Dedifferentiated amniotic fluid mesenchymal stem cell (primary cell): ENCODE data around the gene CYP4V2.

Source experiments
- DNase-seq: peaks from one replicate; pipeline ENCODE4 v3.0.0-alpha.2; 2016; ENCODE audit errors: extremely low spot score

Gene CYP4V2

DNA sequence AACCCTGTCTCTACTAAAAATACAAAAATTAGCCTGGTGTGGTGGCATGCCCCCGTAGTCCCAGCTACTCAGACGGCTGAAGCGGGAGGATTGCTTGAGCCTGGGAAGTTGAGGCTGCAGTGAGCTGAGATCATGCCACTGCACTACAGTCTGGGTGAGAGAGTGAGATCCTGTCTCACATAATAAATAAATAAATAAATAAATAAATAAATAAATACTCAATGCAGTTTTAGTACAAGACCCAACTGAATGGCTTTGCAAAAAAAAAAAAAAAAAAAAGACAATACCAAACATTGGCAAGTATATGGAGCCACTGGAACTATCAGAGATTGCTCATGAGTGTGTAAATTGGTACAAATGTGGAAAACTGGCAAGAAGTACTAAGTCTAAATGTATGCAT, 3.3 kb upstream of the CYP4V2 start:
- no peak for DNase-seq

DNA sequence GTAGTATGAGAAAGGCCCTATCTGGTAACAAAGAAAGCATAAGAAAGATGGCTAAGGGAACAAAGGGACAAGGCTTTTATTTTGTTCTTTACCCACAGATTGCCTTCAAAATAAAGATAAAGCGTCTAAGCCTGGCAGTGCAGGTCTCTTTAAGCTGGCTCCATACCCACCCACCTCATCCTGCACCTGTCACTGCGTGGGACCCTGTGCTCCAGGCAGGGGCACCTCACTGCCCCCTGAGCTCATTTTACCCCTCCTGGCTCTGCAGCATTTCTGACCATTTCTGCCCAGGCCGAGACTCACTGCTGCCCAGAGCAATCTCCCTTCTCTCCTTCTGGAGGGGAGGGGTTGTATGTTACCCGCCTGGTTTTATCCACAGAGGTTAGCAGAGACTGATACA, 1.7 kb upstream of the CYP4V2 start:
- DNase-seq = no peak

DNA sequence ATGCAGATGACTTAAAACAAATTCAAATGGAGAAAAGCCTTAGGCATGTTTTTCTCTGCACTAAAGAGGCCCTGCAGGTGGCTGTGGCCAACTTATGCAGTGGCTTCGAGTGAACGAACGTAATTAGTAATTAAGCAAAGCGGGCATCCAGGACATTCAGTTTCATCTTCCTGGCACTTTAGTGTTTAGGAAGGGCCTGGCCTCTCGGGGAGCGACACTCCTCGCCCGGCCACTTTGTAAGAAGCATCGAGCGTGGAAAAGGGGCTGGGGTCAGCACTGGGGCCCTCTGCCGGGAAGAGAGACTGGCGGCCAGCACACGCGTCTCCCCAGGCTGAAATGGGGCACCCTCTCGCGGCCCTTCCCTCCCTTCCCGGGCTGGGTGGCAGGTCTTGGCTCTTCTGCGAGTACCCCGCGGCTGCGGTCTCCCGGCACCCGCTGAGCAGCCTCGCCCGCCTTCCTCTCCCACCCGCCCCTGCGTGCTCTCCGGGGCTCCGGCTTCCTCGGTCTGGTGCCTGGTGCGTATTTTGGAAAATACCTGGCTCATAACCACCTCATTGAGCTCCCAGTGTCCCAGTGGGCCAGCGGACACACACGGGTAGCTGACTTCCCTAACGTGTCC, 677 bp upstream of the CYP4V2 start:
- DNase-seq = no peak

DNA sequence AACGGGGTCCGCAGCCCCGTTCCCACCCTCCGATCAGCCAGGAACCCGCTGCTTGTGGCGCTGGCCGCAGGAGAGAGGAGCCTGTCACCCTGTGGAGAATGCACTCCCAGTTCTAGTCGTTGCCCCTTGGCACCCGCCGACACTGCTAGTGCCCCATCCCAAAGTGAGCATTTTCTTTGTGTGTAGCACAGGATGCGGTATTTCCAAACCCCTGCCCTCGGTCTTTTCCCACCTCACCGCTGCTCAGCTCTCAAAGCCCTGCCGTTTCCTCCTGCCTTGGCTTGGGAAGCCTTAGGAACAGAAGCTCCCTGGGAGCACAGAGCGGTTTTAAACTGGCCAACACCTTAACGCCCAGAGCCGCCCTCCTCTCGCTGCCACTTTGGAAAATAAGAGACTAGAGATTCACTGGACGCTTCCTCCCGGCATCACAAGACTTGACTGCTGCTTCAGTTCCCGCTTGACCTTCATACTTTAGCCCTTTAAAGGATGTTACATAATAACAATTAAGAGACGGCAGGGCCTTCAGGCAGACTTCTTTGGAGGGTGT, 772 bp downstream of the CYP4V2 start:
- peak; percentile 16 for DNase-seq

DNA sequence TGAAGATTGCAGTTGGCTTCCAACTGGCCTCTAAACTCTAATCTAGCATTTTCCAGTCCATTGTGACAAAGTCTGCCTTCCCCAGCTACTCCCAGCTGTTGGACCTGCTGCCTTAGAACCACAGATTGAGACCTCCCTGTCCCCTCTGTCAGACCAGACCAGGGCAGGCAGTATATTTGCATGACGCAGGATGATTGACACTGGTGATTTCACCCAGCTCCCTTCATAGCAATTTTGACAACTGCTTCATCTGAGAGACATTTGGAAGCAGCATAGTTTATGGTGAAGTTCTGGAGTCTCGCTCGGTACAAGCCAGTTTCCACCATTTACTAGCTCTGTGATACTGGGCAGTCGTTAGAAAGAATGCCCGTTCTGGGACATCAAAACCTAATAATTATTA, 2.5 kb downstream of the CYP4V2 start:
- no peak for DNase-seq

DNA sequence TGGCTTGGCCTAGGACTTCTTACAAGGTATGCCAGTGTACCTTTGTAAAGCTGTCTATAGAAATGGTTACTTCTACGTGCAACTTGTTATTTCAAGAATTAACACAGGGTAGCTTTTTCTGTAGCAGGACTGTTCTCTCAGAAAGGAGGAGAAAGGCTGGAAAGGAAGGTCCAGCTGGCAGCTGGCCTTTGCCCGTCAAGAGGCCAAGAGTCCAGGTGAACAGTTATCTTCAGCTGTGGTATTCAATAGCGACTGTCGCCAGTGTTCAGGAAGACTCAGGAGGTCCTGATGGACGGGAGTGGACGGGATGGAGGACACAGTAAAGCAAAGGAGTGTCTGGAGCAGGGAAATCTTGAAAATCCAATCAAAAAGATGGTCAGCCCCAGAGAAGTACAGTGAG, 4.7 kb downstream of the CYP4V2 start:
- DNase-seq = no peak

DNA sequence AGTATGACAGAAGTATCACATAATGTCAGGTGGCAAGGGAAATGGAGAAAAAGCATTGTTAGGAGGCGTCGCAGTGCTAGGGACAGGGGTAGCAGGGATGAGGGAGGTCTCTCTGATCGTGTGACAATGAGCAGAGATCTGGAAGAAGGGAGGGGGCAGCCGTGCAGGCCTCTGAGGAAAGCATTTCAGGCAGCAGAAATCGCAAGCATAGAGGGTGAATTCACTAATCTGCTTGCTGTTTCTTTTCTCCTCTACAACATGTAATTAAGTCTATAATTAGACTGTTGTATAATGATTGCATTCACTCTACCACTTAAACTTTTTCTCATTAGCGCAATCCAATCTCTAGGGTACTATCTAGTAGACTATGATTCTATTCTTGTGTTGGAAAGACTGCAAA, 9.1 kb downstream of the CYP4V2 start:
- DNase-seq = no peak

DNA sequence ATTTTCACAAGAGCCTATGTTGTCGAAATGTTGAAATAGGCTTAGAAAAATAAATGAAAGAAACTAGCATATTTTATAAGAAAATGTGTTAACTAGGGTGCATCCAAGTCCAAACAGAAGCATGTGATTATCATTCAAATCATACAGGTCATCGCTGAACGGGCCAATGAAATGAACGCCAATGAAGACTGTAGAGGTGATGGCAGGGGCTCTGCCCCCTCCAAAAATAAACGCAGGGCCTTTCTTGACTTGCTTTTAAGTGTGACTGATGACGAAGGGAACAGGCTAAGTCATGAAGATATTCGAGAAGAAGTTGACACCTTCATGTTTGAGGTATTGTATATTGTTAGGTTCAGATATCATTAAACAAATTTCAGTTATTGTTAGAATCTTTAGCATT, 9.6 kb downstream of the CYP4V2 start:
- no peak for DNase-seq

DNA sequence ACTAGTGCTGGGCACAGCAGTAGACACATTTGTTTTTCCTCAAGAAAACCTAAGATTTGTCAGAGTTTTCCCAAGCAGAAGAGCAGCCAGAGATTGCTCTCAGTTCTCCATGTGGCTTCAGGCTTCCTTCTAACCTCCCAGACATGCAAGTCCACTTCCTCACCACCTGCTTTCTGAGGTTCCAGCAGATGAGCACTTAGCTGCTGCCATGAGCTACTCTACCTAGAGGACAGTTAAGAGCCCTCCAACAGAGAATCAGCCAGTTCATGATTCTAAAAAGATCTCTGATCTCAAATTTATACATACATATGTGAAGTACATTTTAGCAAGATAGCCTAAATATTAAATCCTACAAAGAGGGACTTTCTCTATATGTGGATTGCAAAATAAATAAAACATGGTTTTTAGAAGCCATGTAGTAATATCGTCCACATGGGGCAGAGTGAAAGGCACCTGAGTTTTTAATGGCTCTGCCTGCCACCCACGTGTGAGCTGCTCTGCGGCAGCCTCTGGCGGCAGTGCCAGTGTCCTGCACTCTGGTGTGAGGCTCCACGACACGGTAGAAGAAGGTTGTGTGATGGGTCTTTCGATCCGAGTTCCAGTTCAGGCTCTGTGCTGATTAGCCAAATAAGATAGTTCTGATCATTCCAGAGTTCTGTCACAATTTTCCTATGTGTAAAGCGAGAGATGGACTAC, 10.3 kb downstream of the CYP4V2 start:
- no peak for DNase-seq

DNA sequence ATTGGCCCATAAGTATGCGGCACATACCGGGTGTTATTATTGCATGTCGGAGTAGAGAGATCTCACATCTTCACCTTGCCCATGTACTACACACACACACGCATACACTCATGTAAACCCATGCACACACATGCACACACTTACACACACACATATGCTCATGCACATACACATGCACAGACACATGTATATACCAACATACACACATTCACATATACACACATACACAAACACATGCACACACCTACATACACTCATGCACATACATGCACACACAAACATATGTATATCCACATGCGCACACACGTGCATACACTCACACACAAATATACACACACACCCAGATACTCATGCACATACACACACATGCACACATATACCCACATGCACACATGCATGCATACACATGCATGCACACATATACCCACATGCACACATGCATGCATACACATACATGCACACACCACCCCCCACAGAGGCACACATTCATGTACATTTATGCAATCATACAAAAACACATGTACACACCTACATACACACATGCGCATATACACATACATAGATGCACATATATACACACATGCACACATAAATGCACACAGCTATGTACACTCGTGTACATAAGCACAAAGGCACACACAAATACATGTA, 11.2 kb downstream of the CYP4V2 start:
- DNase-seq = no peak

DNA sequence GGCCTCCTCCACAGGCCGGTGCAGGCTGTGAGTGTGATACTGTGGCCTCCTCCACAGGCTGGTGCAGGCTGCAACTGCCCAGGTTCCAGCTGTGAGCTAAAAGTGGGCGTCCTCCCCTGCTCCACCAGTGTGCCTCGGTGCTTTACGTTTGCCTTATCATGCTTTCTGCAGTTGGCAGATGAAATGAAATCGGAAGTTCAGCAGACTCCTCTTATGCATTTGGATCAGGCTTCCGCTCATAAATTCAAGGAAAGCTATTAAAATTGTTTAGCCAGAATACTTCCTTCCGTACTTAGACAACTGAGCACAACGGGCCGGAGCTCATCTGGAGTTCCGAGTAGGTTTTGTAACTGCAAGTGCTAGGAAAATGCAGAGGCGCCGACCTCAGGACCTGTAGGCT, 12.0 kb downstream of the CYP4V2 start:
- DNase-seq = no peak

DNA sequence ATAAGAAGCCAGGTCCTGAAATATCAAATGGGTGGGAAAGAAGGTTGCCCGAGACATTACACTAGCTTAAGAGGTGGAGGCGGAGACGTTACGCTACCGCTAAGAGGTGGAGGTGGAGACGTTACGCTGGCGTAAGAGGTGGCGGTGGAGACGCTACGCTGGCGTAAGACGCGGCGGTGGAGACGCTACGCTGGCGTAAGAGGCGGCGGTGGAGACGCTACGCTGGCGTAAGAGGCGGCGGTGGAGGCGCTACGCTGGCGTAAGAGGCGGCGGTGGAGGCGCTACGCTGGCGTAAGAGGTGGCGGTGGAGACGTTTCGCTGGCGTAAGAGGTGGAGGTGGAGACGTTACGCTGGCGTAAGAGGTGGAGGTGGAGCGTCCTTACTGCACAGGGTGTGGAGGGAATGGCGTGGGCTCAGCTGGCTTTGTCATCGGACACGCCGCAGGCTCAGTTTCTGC, 12.8 kb downstream of the CYP4V2 start:
- DNase-seq = no peak

DNA sequence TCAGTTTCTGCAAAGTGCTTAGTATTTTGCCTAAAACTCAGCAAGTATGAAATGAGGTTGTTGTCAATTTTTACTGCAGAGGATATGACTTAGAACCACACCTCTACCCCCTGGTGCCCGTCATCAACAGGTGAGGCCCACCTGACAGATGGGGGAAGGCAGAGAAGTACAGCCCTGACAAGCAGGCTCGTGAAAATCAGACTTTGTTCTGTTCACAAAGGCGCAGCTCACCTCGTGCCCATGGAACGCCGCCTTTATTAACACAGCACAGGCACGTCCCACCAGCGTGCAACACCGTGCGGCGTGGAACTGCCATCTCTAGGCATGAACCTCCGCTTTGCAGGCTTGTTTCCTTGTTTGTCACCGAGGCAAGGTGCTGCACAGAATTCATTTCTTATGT, 13.3 kb downstream of the CYP4V2 start:
- no peak for DNase-seq

DNA sequence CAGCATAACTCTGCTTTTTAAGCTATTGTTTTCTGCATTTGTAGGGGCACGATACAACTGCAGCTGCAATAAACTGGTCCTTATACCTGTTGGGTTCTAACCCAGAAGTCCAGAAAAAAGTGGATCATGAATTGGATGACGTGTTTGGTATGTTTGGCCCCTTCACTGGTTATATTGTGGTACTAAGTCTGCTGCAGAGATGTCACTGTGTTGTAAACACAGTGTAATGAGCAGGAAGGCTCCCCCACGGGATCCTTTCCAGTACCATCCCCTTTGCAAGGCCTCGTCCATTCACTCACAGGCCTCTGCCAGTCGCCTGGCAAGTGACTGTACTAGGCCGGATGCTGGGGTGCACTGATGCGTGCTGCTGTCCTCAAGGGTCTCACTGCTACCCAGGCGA, 13.8 kb downstream of the CYP4V2 start:
- no peak for DNase-seq

DNA sequence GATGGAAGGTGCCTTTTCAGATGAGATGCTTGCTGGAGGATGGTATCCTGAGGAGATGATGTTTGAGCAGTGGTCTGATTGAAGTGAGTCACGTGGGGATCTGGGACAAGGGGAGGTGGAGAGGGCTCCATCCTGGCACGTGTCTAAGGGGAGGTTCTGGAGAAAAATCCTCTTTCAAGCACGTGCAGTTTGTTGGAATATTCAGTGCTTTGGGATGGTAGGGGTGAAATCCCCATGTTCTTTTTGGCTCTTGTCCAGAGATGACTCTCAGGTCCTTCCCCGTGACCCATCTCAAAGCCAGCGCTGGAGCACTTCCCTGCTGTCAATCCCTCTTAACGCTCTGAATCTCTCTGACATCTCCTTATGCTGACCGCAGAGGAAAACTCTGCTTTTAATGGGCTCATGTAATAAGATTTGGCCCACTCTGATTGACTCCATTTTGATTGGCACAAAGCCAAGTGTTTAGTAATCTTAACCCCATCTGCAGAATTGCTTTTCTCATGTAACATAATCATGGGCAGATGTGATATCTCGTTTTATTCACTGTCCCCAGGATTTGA, 25.2 kb downstream of the CYP4V2 start:
- DNase-seq = no peak

DNA sequence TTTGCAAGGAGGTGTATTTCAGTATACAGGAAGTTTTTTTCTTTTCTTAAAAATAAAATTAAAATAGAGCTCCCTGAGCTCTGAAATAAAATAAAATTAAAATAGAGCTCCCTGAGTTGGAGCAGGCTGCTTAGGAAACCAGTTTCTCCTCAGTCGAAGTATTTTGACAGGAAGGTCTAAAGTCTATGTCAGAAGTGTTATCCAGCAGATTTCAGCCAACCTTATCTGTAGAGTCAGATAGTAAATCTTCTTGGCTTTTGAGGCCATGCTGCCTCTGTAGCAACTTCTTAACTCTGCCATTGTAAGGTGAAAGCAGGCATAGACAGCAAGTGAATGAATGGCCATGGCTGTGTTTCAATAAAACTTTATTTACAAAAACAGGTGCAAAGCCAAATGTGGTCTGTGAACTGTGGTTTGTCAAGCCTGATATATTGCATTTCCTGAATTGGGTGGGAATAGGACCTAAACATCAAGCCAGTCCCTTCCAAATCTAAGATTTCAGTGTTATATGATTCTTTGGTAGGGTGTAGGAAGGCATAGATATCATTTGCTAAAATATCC, 26.4 kb downstream of the CYP4V2 start:
- DNase-seq = no peak

DNA sequence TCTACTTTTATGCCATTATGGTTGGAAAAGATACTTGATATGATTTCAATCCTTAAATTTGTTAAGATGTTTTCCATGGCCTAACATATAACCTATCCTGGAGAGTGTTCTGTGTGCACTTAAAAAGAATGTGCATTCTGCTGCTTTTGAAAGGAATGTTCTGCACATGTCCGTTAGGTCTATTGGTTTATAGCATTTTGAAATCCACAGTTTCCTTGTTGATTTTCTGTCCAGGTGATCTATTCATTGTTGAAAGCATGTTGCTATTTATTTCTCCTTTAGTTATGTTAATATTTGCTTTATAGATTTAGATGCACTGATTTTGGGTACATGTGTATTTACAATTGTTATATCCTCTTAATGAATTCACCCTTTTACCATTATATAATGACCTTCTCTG, 30.3 kb downstream of the CYP4V2 start:
- no peak for DNase-seq

DNA sequence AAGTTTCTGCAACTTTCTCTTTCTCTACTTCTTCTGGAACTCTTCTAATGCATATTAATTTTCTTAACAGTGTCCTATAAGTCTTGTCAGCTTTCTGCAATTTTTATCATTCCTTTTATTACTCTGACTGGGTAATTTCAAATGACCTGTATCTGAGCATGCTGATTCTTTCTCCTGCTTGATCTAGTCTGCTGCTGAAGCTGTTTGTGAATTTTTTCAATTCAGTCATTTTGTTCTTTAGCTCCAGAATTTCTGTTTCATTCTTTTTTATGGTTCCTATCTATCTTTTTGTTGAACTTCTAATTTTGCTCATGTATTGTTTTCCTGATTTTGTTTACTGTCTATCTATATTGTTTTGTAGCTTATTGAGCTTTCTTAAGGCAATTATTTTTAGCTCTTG, 34.5 kb downstream of the CYP4V2 start:
- DNase-seq = no peak

DNA sequence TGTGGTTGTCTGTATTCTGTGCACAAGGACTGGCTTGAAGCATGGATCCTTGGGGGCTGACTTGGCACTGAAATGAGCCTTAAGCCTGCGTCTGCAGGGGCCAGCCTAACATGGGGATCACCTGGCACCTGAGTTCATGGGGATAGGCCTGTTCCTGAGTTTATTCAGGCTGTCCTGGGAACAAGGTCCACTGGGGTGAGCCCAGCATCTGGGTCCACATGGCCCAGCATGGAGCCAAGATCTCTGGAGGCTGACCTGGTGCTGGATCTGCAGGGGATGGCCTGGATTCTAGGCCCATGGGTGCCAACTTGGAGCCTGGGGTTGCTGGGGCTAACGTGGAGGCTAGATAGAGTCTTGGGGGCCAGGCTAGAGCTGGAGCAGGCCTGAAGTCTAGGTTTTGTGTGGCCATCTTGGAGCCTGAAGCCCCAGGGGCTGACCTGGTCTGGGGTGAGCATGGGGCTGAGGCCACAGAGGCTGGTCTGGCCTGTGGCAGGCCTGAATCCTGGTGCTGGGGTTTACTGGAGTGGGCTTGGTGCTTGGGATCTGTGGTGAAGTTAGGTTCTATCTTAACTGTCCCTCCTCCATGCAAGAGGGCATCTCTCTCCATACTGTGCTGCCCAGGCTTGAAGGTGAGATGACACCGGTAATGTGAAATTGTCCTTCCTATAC, 35.3 kb downstream of the CYP4V2 start:
- no peak for DNase-seq

DNA sequence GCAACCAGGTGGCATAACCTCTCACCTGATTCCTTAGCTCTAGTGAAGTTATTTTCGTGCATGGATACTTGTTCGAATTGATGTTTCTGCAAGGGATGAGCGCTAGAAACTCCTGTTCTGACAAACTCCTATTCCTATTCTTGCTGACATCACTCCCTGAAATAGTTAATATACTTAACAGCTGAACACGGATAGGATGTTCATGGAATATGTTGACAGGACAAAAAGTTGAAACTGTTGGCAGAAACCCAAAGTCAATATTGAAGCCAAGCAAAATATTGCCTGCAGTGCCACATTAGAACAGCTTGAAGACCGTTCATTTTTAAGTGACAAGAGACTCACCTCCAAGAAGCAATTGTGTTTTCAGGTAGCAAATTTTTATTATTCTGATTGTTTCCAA, 35.9 kb downstream of the CYP4V2 start, which contains the start of gene KLKB1:
KLKB1 (plus strand) TSS at position 287 of the 400 bp plus-strand sequence. CDS start 689 bp downstream, outside the sequence.
- no peak for DNase-seq

DNA sequence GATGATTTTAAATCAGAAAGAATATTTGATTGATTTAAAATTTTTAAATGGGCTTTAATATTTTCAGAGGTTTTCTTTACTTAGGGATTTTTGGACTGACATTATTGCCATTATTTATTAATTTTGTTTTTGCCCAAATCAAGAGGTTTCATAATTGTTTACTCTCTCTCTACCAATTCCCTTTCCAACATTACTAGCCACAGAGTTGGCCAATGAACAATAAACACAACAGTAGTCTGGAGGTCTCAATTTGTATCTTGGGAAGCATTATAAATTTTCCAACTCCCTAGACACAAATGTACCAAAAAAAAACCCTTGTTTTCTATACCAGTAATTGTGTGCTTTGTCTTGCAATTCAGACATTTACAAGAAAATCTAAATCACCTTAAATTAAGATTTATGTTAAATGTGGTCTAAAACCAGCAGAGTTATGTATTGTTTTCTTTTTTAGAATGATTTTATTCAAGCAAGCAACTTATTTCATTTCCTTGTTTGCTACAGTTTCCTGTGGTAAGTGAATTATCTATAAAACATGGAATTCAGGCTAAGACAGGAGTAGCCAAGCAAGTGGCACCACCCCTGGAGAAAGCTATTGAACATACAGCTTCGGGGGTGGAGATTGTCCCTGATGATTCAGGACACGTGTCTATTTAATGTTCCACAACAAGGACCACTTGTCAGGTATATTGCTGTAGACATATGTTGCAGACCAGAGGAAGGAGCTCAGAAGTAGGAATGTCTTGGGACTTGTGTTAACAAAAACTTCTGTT, 36.6 kb downstream of the CYP4V2 start:
- DNase-seq = no peak
